WTC11 (cell line): ENCODE measurements around the gene UBL7.

Experiments
- CREB1 ChIP-seq: sonication (generic); formaldehyde crosslinking; IDR thresholded peaks from 2 replicates; pipeline ENCODE4 v1.8.0; 2023; ENCODE audit warnings: mild to moderate bottlenecking, missing genetic modification reagents
- FOXK1 ChIP-seq: sonication (generic); formaldehyde crosslinking; IDR thresholded peaks from 2 replicates; pipeline ENCODE4 v1.8.0; 2022; ENCODE audit warnings: mild to moderate bottlenecking, moderate library complexity, missing genetic modification reagents
- KAT7 ChIP-seq: sonication (generic); formaldehyde crosslinking; IDR thresholded peaks from 2 replicates; pipeline ENCODE4 v1.8.1; 2023; ENCODE audit warnings: missing genetic modification reagents, mild to moderate bottlenecking, borderline replicate concordance
- NR2C2 ChIP-seq: sonication (generic); formaldehyde crosslinking; IDR thresholded peaks from 2 replicates; pipeline ENCODE4 v1.8.0; 2022; ENCODE audit warnings: mild to moderate bottlenecking, missing genetic modification reagents
- SP1 ChIP-seq: sonication (generic); formaldehyde crosslinking; conservative IDR thresholded peaks from 2 replicates; pipeline ENCODE4 v1.8.1; 2022; ENCODE audit warnings: missing genetic modification reagents
- TEAD4 ChIP-seq: sonication (generic); formaldehyde crosslinking; IDR thresholded peaks from 2 replicates; pipeline ENCODE4 v1.8.0; 2022; ENCODE audit warnings: mild to moderate bottlenecking, missing genetic modification reagents
- ZNF138 ChIP-seq: sonication (generic); formaldehyde crosslinking; conservative IDR thresholded peaks from 2 replicates; pipeline ENCODE4 v1.8.1; 2022; ENCODE audit warnings: mild to moderate bottlenecking, moderate library complexity, missing genetic modification reagents
- ZNF396 ChIP-seq: fragments of 250-450 bp; sonication (Bioruptor Pico); IDR thresholded peaks from 2 replicates; pipeline ENCODE4 v1.8.0; 2021; ENCODE audit warnings: mild to moderate bottlenecking, moderate library complexity, borderline replicate concordance
- TF ChIP-seq, protein P1 (sequence below): sonication (generic); formaldehyde crosslinking; IDR thresholded peaks from 2 replicates; pipeline ENCODE4 v1.8.0; 2022; ENCODE audit warnings: missing genetic modification reagents
- TF ChIP-seq, protein P2 (sequence below): fragments of 200-600 bp; IDR thresholded peaks from 2 replicates; pipeline ENCODE4 v1.8.0; 2022; ENCODE audit warnings: antibody characterized with exemption
- TF ChIP-seq, protein P3 (sequence below): sonication (generic); formaldehyde crosslinking; IDR thresholded peaks from 2 replicates; pipeline ENCODE4 v1.8.0; 2022; ENCODE audit warnings: mild to moderate bottlenecking, missing genetic modification reagents

DNA sequence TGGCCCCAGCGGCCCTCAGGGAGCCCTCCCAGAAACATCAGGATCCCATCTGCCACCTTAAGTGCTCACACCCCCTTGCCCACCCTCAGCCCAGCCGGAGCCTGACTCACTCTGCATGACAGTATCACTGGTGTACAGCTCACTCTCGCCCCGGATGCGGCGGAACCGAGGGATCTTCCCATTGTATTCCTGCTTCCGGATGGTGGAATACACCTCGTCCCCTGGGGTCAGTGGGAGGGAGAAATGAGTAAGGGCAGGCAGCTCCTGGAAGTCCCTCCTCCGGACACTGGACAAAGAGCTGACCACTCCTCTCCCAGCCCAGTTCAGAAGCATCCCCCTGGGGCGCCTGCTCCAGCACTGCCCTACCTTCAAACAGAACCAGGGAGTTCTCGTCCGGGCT lies 43.7 kb downstream of the UBL7 start:
- TF ChIP-seq, protein P1, sequence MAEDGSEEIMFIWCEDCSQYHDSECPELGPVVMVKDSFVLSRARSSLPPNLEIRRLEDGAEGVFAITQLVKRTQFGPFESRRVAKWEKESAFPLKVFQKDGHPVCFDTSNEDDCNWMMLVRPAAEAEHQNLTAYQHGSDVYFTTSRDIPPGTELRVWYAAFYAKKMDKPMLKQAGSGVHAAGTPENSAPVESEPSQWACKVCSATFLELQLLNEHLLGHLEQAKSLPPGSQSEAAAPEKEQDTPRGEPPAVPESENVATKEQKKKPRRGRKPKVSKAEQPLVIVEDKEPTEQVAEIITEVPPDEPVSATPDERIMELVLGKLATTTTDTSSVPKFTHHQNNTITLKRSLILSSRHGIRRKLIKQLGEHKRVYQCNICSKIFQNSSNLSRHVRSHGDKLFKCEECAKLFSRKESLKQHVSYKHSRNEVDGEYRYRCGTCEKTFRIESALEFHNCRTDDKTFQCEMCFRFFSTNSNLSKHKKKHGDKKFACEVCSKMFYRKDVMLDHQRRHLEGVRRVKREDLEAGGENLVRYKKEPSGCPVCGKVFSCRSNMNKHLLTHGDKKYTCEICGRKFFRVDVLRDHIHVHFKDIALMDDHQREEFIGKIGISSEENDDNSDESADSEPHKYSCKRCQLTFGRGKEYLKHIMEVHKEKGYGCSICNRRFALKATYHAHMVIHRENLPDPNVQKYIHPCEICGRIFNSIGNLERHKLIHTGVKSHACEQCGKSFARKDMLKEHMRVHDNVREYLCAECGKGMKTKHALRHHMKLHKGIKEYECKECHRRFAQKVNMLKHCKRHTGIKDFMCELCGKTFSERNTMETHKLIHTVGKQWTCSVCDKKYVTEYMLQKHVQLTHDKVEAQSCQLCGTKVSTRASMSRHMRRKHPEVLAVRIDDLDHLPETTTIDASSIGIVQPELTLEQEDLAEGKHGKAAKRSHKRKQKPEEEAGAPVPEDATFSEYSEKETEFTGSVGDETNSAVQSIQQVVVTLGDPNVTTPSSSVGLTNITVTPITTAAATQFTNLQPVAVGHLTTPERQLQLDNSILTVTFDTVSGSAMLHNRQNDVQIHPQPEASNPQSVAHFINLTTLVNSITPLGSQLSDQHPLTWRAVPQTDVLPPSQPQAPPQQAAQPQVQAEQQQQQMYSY (CRISPR knock-in tag), result no peak
- TF ChIP-seq, protein P2, sequence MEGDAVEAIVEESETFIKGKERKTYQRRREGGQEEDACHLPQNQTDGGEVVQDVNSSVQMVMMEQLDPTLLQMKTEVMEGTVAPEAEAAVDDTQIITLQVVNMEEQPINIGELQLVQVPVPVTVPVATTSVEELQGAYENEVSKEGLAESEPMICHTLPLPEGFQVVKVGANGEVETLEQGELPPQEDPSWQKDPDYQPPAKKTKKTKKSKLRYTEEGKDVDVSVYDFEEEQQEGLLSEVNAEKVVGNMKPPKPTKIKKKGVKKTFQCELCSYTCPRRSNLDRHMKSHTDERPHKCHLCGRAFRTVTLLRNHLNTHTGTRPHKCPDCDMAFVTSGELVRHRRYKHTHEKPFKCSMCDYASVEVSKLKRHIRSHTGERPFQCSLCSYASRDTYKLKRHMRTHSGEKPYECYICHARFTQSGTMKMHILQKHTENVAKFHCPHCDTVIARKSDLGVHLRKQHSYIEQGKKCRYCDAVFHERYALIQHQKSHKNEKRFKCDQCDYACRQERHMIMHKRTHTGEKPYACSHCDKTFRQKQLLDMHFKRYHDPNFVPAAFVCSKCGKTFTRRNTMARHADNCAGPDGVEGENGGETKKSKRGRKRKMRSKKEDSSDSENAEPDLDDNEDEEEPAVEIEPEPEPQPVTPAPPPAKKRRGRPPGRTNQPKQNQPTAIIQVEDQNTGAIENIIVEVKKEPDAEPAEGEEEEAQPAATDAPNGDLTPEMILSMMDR, result no peak
- TF ChIP-seq NR2C2 (CRISPR knock-in tag) (no peak), ZNF138 (CRISPR knock-in tag) (no peak), CREB1 (CRISPR knock-in tag) (no peak), SP1 (CRISPR knock-in tag) (no peak), TEAD4 (CRISPR knock-in tag) (no peak), FOXK1 (CRISPR knock-in tag) (no peak), KAT7 (CRISPR knock-in tag) (no peak), ZNF396 (no peak)
- TF ChIP-seq, protein P3, sequence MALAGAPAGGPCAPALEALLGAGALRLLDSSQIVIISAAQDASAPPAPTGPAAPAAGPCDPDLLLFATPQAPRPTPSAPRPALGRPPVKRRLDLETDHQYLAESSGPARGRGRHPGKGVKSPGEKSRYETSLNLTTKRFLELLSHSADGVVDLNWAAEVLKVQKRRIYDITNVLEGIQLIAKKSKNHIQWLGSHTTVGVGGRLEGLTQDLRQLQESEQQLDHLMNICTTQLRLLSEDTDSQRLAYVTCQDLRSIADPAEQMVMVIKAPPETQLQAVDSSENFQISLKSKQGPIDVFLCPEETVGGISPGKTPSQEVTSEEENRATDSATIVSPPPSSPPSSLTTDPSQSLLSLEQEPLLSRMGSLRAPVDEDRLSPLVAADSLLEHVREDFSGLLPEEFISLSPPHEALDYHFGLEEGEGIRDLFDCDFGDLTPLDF (CRISPR knock-in tag), result no peak
